ENCODE results near the gene CD274.
"Not testable (repeated sequence)": the region's sequence is repeated elsewhere in the genome, so short reads cannot be mapped to it uniquely, and the experiment has no call there.

The CD274 gene

GRCh38 chr9:5450359-5451091, at the start of gene CD274:
TSS of gene CD274 (plus strand) at chr9:5450542. CDS start at chr9:5456114, 5,572 bp downstream.
- DNase-seq (ENCODE audit: low read depth) = peak; percentile 82

- DNase-seq (ENCODE audit: low read depth) = no peak
These were observed 48.1 kb upstream of the CD274 start for GRCh38 chr9:5402217-5402616.

GRCh38 chr9:5408596-5408995, 41.7 kb upstream of the CD274 start:
- DNase-seq (ENCODE audit: low read depth) = no peak

- no peak for DNase-seq (ENCODE audit: low read depth)
These were observed 33.4 kb upstream of the CD274 start for GRCh38 chr9:5416953-5417352.

- DNase-seq (ENCODE audit: low read depth) = no peak
These were observed 31.9 kb upstream of the CD274 start for GRCh38 chr9:5418481-5418880.

GRCh38 chr9:5419987-5420386, 30.4 kb upstream of the CD274 start:
- DNase-seq (ENCODE audit: low read depth) = no peak

GRCh38 chr9:5421163-5421562, 29.2 kb upstream of the CD274 start:
- no peak for DNase-seq (ENCODE audit: low read depth)

GRCh38 chr9:5422276-5422675, 28.1 kb upstream of the CD274 start:
- DNase-seq (ENCODE audit: low read depth) = no peak

- DNase-seq (ENCODE audit: low read depth) = no peak
These were observed 25.2 kb upstream of the CD274 start for GRCh38 chr9:5425006-5425628.

GRCh38 chr9:5427005-5427404, 23.3 kb upstream of the CD274 start:
- no peak for DNase-seq (ENCODE audit: low read depth)

GRCh38 chr9:5428172-5428571, 22.2 kb upstream of the CD274 start:
- DNase-seq (ENCODE audit: low read depth) = no peak

GRCh38 chr9:5428794-5429528, 21.4 kb upstream of the CD274 start:
- DNase-seq (ENCODE audit: low read depth) = no peak

GRCh38 chr9:5429873-5430564, 20.3 kb upstream of the CD274 start:
- DNase-seq (ENCODE audit: low read depth) = no peak

GRCh38 chr9:5430912-5431311, 19.4 kb upstream of the CD274 start:
- DNase-seq (ENCODE audit: low read depth) = no peak

GRCh38 chr9:5432890-5433289, 17.5 kb upstream of the CD274 start:
- not testable (repeated sequence) for DNase-seq (ENCODE audit: low read depth)

GRCh38 chr9:5433328-5433727, 17.0 kb upstream of the CD274 start:
- DNase-seq (ENCODE audit: low read depth) = not testable (repeated sequence)

- not testable (repeated sequence) for DNase-seq (ENCODE audit: low read depth)
These were observed 16.2 kb upstream of the CD274 start for GRCh38 chr9:5433841-5434810.

GRCh38 chr9:5435912-5436311, 14.4 kb upstream of the CD274 start:
- DNase-seq (ENCODE audit: low read depth) = no peak

- DNase-seq (ENCODE audit: low read depth) = no peak
These were observed 13.9 kb upstream of the CD274 start for GRCh38 chr9:5436441-5436840.

GRCh38 chr9:5437254-5438216, 12.8 kb upstream of the CD274 start, which contains the start of gene PLGRKT:
TSS of gene PLGRKT (minus strand) at chr9:5437925. CDS start at chr9:5431977, 5,948 bp downstream.
- peak; percentile 85 for DNase-seq (ENCODE audit: low read depth)

All from stimulated activated CD4-positive, alpha-beta T cell treated with anti-CD3 and anti-CD28 coated beads, Interleukin-2, amount 100 ng/mL, for 4 hours (primary cell).